ENCODE data around the gene SLC39A9. TPM values are rescaled to one million over a fixed set of nuclear protein-coding genes. Genes with fewer than 3 reads are reported as not detected.

Gene SLC39A9
- total RNA-seq, 1 experiment from 2014 or later: 80.2 TPM

DNA sequence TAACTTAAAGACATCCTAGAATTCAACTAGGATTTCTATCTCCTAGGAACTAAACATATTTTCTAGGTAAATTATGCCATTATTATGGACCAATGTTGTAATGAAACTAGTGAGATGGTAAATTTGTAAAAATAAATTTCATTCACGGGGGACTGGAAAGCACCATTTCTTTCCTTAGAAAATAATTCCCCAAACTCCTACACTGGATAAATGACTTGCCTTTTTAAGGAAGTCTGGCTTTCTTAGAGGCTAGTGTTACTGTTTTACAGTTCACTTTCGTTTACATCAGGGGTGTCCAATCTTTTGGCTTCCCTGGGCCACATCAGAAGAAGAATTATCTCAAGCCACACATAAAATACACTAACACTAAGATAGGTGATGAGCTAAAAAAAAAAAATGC lies 3.3 kb downstream of the SLC39A9 start:
- Histone ChIP-seq H4K20me1 (ENCODE audit: insufficient read depth) (peaks cover 2% of the 10 kb centered on the region; the same call in 1 of the 2 replicates), H3K4me1 (ENCODE audit: control insufficient read depth in 1 of 2, insufficient read depth in 2 of 2, low read length in 2 of 2) (peaks cover 12 to 14% of the 10 kb centered on the region in 2 experiments; a peak in 3 of 4 replicates), H3K9ac (ENCODE audit: low read length) (no peak overlapping the region), H3K27ac (ENCODE audit: low read depth, low read length) (no peak overlapping the region), H3K79me2 (ENCODE audit: insufficient read depth, low read length) (peaks cover 97% of the 10 kb centered on the region), H3K27me3 (ENCODE audit: insufficient read depth, low read length) (no peaks in the 10 kb centered on the region), H3K36me3 (ENCODE audit: control insufficient read depth in 1 of 2, insufficient read depth in 2 of 2, low read length in 2 of 2) (no peaks in the 10 kb centered on the region), H2AFZ (ENCODE audit: low read depth, low read length, poor library complexity, severe bottlenecking) (no peak overlapping the region), H3K9me3 (ENCODE audit: control insufficient read depth in 1 of 2, insufficient read depth in 1 of 2, low read depth in 1 of 2, low read length in 2 of 2) (no peaks in the 10 kb centered on the region), H3K9me2 (ENCODE audit: insufficient read depth) (no peaks in the 10 kb centered on the region), H3K4me3 (replicated peaks in 1 of 2; ENCODE audit: low read depth in 1 of 2, low read length in 2 of 2) (no peak overlapping the region), H3K4me2 (ENCODE audit: low read length) (no peak overlapping the region)
- intact Hi-C loops (cut with micrococcal nuclease): no loop called here
- ATAC-seq (no peak), DNase-seq (ENCODE audit: low read depth, low spot score) (no peak)
- BruUV-seq (replicated peaks): no TSS peak
- RAD21 ChIA-PET (ENCODE audit: low non-redundant PET in 1 of 2, low total read pairs in 2 of 2, uncharacterized antibody in 2 of 2, unreplicated experiment in 2 of 2): no interaction called here
- POLR2A ChIA-PET: no interaction called here
- TF ChIP-seq, protein P1, sequence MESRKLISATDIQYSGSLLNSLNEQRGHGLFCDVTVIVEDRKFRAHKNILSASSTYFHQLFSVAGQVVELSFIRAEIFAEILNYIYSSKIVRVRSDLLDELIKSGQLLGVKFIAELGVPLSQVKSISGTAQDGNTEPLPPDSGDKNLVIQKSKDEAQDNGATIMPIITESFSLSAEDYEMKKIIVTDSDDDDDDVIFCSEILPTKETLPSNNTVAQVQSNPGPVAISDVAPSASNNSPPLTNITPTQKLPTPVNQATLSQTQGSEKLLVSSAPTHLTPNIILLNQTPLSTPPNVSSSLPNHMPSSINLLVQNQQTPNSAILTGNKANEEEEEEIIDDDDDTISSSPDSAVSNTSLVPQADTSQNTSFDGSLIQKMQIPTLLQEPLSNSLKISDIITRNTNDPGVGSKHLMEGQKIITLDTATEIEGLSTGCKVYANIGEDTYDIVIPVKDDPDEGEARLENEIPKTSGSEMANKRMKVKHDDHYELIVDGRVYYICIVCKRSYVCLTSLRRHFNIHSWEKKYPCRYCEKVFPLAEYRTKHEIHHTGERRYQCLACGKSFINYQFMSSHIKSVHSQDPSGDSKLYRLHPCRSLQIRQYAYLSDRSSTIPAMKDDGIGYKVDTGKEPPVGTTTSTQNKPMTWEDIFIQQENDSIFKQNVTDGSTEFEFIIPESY (IDR thresholded peaks at IDR 0.05; ENCODE audit: extremely low read depth, insufficient replicate concordance, low read length): no peak
- no peak for TF ChIP-seq RAD21 (IDR thresholded peaks at IDR 0.05; ENCODE audit: low read depth)
- CTCF ChIA-PET: no interaction called here

DNA sequence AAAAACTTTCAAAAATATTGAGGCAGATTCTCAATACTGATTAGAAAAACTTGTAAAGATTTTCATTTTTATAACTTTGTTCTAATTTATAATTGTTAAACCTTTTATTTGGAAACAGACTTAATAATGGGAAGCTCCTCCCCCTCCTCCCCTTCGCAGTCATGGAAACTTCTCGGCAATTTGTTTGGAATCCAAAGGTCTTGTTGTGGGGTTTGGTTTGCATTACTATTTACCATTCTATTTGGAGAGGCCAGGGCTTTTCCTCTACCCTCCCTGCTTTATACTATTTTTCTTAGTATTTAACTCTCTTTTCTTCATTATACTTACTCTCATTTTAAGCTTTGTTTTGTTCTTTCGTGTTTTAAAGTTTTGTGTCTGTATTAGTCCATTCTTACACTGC lies 6.0 kb downstream of the SLC39A9 start:
- DNase-seq (ENCODE audit: low read depth, low spot score): no peak
- H3K27me3 ChIP-seq (ENCODE audit: insufficient read depth, low read length): no peaks in the 10 kb centered on the region
- H3K9me3 ChIP-seq (ENCODE audit: control insufficient read depth in 1 of 2, insufficient read depth in 1 of 2, low read depth in 1 of 2, low read length in 2 of 2): no peaks in the 10 kb centered on the region
- no TSS peak for BruUV-seq (replicated peaks)
- intact Hi-C loops (cut with micrococcal nuclease): no loop called here
- peaks cover 98% of the 10 kb centered on the region for H3K79me2 ChIP-seq (ENCODE audit: insufficient read depth, low read length)
- RAD21 ChIA-PET (ENCODE audit: low non-redundant PET in 1 of 2, low total read pairs in 2 of 2, uncharacterized antibody in 2 of 2, unreplicated experiment in 2 of 2): no interaction called here
- no peaks in the 10 kb centered on the region for H3K9me2 ChIP-seq (ENCODE audit: insufficient read depth)
- no peak overlapping the region for H3K9ac ChIP-seq (ENCODE audit: low read length)
- CTCF ChIA-PET: no interaction called here
- POLR2A ChIA-PET: no interaction called here
- H2AFZ ChIP-seq (ENCODE audit: low read depth, low read length, poor library complexity, severe bottlenecking): no peak overlapping the region
- peaks cover 9 to 10% of the 10 kb centered on the region in 2 experiments; a peak in 2 of 4 replicates for H3K4me1 ChIP-seq (ENCODE audit: control insufficient read depth in 1 of 2, insufficient read depth in 2 of 2, low read length in 2 of 2)
- H3K27ac ChIP-seq (ENCODE audit: low read depth, low read length): no peak overlapping the region
- no peaks in the 10 kb centered on the region for H3K36me3 ChIP-seq (ENCODE audit: control insufficient read depth in 1 of 2, insufficient read depth in 2 of 2, low read length in 2 of 2)
- no peak overlapping the region for H3K4me3 ChIP-seq (replicated peaks in 1 of 2; ENCODE audit: low read depth in 1 of 2, low read length in 2 of 2)
- H3K4me2 ChIP-seq (ENCODE audit: low read length): no peak overlapping the region
- no peaks in the 10 kb centered on the region for H4K20me1 ChIP-seq (ENCODE audit: insufficient read depth)
- no peak for ATAC-seq
- no peak for TF ChIP-seq ELF1 (IDR thresholded peaks at IDR 0.05; ENCODE audit: borderline replicate concordance, low read depth)
- TF ChIP-seq MAX (IDR thresholded peaks at IDR 0.05): no peak
- TF ChIP-seq, protein P2, sequence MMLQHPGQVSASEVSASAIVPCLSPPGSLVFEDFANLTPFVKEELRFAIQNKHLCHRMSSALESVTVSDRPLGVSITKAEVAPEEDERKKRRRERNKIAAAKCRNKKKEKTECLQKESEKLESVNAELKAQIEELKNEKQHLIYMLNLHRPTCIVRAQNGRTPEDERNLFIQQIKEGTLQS (IDR thresholded peaks at IDR 0.05): no peak
- TF ChIP-seq, protein P1 (IDR thresholded peaks at IDR 0.05; ENCODE audit: extremely low read depth, insufficient replicate concordance, low read length): no peak
- TF ChIP-seq CTCF (IDR thresholded peaks at IDR 0.05 in 2 of 3, conservative IDR thresholded peaks at IDR 0.05 in 1 of 3; ENCODE audit: borderline replicate concordance in 1 of 3, insufficient read depth in 1 of 3, low read depth in 2 of 3, low read length in 2 of 3): no peak
- TF ChIP-seq SIN3A (IDR thresholded peaks at IDR 0.05; ENCODE audit: low read depth): no peak
- no peak for TF ChIP-seq SP1 (IDR thresholded peaks at IDR 0.05; ENCODE audit: low read depth)
- no peak for TF ChIP-seq YY1 (IDR thresholded peaks at IDR 0.05; ENCODE audit: extremely low read depth, insufficient replicate concordance, low read depth, low read length)
- TF ChIP-seq ZNF274 (IDR thresholded peaks at IDR 0.05; ENCODE audit: low read depth, low read length): no peak
- TF ChIP-seq CEBPB (IDR thresholded peaks at IDR 0.05; ENCODE audit: low read depth): no peak
- TF ChIP-seq POLR2AphosphoS5 (IDR thresholded peaks at IDR 0.05; ENCODE audit: low read depth, low read length): no peak
- TF ChIP-seq EZH2phosphoT487 (IDR thresholded peaks at IDR 0.05; ENCODE audit: borderline replicate concordance): no peak
- no peak for TF ChIP-seq SRF (IDR thresholded peaks at IDR 0.05; ENCODE audit: low read depth)
